NCI-H1092 treated with DMSO at 0.1 percent for 48 hours (cell line): ENCODE data around the gene RYR3.
"Not testable (repeated sequence)": the region's sequence is repeated elsewhere in the genome, so short reads cannot be mapped to it uniquely, and the experiment has no call there.

ENCODE experiments used
- DNase-seq: peaks from one replicate; lab custom pipeline; 2025; lab: John Stamatoyannopoulos, UW

The RYR3 gene

GRCh38 chr15:33584797-33585196 lies 274.0 kb downstream of the RYR3 start:
- no peak for DNase-seq

- no peak for DNase-seq
These were observed 276.3 kb downstream of the RYR3 start for GRCh38 chr15:33586786-33587697.

- no peak for DNase-seq
These were observed 277.0 kb downstream of the RYR3 start for GRCh38 chr15:33587773-33588172.

DNA sequence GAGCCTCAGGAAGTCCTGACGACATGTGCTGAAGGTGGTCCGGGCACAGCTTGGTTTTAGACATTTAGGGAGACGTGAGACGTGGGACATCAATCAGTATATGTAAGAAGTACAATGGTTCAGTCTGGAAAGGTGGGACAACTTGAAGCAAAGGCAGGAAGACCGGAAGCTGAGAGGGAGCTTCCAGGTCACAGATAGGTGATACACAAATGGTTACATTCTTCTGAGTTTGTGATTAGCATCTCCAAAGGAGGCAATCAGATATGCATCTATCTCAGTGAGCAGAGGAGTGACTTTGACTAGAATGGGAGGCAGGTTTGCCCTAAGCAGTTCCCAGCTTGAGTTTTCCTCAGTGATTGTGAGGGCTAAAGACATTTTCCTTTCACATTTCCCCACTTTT lies 282.1 kb downstream of the RYR3 start:
- DNase-seq = no peak

DNA sequence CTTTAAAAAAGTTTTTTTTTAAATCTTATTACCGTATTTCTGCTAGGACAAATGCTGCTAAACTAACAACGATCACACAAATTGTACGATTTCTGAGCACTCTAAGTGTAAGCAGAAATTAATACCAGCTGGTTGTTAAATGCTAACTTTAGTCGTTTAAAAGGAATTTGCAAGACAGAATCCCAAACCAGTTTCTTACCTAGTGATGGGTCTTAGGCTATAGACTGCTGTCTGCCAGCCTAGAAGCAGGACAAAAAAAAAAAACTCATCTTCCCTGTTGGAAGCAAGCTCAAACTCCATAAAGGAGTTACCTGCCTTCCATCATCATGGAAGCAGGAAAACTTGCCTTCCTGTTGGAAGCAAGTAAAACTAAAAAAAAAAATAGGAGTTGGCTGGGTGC lies 287.6 kb downstream of the RYR3 start:
- not testable (repeated sequence) for DNase-seq

GRCh38 chr15:33600212-33600611 lies 289.4 kb downstream of the RYR3 start:
- no peak for DNase-seq

DNA sequence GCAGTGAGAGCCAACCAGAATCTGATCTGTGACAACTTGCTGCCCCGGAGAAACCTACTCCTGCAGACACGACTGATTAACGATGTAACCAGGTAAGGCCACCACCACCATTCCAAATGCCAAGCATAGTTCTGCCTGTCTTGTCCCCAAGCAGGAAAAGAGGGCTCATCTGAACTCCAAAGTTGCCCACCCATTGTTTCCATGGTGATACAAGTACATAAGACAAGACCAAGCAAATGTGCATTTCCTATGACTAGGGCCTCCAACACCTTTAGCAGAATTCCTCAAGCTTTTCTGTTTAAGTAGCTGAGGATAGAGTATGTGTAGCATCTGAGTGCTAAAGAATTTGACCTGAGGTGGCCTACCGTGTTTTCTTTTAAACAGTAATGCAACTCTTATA lies 290.7 kb downstream of the RYR3 start:
- no peak for DNase-seq

DNA sequence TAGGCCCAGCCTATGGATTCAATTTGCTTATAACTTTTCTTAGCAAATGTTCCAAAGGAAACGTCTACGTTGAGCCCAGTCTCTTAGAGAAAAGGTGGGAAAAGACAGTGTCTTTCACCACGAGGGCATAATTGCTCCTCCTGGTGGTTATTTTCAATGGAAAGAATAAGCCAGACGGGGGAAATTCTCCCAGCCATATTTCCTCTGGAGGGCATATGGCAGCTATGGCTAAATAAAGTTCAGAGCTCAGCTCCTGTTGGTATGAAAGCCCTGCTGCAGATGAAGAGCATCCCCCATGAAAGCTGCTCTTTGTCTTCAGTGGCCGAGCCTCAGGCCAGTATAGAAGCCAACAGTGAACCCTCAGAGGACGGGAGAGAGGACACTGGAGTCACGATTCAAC lies 297.9 kb downstream of the RYR3 start:
- DNase-seq = no peak

GRCh38 chr15:33612721-33613304 lies 302.0 kb downstream of the RYR3 start:
- no peak for DNase-seq

GRCh38 chr15:33616475-33616874 lies 305.7 kb downstream of the RYR3 start:
- DNase-seq = no peak

GRCh38 chr15:33618350-33618749 lies 307.6 kb downstream of the RYR3 start:
- no peak for DNase-seq

GRCh38 chr15:33621141-33621540 lies 310.4 kb downstream of the RYR3 start:
- no peak for DNase-seq

GRCh38 chr15:33623010-33623409 lies 312.2 kb downstream of the RYR3 start:
- DNase-seq = no peak

DNA sequence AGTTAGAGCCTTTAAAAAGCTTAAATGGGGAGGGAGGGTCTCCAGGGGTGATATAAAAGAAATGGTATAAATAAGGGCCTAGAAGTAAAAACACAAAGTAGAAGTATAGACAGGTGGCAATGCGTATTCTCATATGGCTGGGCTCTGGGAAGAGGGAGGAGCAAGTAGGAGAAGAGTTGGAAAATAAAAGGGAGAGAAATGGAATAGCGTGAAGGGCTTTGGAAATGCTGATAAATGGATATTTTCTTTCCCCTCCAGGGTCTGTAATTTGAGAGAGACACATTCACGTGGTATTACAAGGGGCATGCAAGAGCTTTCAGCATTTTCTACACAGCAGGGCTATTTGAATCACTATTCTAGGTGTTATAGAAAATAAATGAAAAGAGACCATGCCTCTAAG lies 313.7 kb downstream of the RYR3 start:
- no peak for DNase-seq

DNA sequence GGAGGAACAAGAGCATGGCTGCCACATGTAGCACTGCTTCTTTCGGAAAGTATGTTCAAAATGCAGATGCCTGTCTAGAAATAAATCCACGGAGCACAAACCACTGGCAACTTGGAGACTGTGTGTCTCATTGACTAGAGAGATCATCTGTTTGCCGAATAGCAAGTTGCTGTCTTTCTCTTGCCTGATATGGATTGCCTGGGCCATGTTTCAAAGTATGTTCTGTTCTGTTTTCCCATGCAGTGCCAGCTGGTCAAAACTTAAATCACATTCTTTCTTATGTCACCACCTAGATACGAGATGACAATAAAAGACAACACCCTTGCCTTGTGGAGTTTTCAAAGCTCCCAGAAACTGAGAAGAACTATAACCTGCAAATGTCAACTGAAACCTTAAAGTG lies 318.9 kb downstream of the RYR3 start:
- DNase-seq = no peak

DNA sequence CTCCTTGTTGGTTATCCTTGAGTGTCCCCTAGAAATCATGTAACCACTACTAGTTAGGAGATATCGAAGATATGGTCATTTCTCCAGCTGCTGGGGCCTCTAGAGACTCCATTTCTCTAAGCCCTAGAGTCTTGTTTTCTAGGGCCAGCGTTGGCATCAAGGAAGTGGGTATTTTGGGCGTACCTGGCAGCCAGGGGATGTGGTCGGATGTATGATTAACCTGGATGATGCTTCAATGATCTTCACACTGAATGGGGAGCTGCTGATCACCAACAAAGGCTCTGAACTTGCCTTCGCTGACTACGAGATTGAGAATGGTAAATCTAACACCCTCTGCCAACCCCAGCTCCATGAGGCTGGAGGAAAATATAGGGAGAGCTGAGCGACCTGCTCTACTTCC lies 325.5 kb downstream of the RYR3 start:
- DNase-seq = no peak

GRCh38 chr15:33636958-33637357 lies 326.2 kb downstream of the RYR3 start:
- DNase-seq = no peak

DNA sequence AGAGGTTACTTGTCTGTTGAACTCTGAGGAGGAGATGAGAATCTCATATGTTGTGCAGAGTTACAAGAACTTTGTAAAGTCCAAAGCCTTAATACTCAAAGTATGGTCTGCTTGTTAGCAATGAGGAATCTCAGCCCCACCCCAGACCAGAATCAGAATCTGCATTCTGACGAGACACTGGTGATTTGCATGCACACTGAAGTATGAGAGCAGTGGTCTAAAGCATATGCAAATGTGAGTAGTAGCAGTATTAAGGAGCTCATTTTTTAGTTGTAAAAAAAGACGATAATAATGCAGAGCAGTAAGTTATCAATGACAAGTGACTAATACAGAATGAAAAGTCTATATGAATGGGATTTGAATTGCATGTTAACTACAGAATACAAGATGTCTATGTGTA lies 327.7 kb downstream of the RYR3 start:
- DNase-seq = no peak

DNA sequence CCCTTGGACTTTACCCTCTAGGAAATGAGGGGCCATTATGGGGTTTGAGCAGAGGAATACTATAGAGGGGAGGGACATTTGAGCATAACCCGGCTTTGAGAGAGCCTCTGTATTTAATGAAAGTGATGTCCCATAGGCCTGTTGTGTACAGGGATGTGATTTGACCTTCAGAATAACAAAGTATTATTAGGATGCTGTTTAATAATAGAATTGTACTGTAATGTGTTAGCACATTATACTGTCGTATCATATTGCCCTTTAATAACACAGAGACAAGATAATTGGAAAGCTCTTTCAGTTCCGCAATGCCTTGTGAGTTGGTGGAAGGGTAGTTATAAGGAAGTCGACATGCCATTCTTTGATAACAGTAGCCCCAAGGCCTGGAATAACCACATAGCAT lies 328.3 kb downstream of the RYR3 start:
- no peak for DNase-seq

- DNase-seq = no peak
These were observed 328.7 kb downstream of the RYR3 start for GRCh38 chr15:33639456-33639855.

- DNase-seq = no peak
These were observed 329.2 kb downstream of the RYR3 start for GRCh38 chr15:33639978-33640377.

GRCh38 chr15:33641069-33641468 lies 330.3 kb downstream of the RYR3 start:
- DNase-seq = no peak

DNA sequence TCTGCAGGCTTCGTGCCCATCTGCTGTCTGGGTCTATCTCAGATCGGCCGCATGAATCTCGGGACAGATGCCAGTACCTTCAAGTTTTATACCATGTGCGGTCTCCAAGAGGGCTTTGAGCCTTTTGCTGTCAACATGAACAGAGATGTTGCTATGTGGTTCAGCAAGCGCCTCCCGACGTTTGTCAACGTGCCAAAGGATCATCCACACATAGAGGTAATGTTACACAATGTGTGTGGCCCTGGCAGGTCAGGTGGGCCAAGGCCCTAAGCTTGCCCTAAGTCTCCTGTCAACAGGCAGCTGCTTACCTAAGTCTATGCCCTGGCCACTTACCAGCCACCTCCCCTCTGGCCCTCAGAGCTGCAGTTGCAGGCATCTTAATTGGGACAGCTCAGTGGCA lies 333.5 kb downstream of the RYR3 start:
- no peak for DNase-seq

- DNase-seq = no peak
These were observed 336.0 kb downstream of the RYR3 start for GRCh38 chr15:33646744-33647143.
